Measurements from ENCODE around the gene EXPH5. TPM values are rescaled to one million over a fixed set of nuclear protein-coding genes. Genes with fewer than 3 reads are reported as not detected.

EXPH5 gene
- total and polyA plus RNA-seq, 9 of the 15 experiments (the other 6 are each of a cell fraction or from before 2014, with no cell fraction given): 1.3 to 8.5 (median 4.8) TPM

DNA sequence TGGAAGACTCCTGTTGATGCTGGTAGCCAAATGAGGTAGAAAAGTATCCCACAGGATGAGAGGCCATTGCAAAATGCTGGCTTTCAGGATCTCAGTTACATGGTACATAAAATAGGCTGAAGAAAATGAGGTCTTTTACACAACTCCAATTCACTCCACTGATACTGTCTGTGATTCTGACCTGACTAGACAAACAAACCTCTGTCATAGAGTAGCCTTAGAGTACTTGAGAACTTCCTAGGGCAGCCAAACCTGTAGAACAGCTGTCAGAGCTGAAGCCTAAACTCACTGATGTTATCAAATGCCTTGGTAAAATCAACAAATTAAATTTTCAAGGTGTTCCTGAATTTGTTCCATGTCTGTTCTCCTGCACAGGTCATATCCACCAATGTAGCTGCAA, 69.1 kb downstream of the EXPH5 start:
- no peak for FAIRE-seq
- H3K4me3 ChIP-seq: no peak overlapping the region

DNA sequence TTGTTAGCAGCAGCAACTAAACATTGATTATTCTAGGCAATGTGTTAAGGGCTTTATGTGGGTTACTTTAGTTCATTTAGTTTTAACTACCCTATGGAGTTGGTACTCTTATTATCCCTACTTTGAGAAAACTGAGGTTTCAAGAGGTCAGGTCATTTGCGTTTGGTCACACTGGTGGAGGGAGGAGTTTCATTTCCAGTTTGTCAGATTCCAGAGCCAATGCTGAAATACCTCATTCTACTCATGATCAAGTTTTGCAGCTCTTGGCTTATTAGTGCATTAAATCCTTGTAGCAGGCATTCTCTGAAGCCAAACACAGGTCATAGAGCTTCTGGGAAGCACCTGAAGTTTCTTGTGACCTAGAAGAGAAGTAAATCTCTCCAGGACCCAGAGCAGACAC, 71.2 kb downstream of the EXPH5 start:
- intact Hi-C loops (cut with micrococcal nuclease): no loop called here
- TF ChIP-seq FOXJ3 (CRISPR knock-in tag; IDR thresholded peaks at IDR 0.05): no peak
- no peak for TF ChIP-seq ATF7 (IDR thresholded peaks at IDR 0.05)
- TF ChIP-seq ZNF507 (tag; conservative IDR thresholded peaks at IDR 0.05): no peak
- no peak for TF ChIP-seq HLTF (IDR thresholded peaks at IDR 0.05)
- TF ChIP-seq TCF7 (IDR thresholded peaks at IDR 0.05; ENCODE audit: borderline replicate concordance): no peak
- TF ChIP-seq, protein P1, sequence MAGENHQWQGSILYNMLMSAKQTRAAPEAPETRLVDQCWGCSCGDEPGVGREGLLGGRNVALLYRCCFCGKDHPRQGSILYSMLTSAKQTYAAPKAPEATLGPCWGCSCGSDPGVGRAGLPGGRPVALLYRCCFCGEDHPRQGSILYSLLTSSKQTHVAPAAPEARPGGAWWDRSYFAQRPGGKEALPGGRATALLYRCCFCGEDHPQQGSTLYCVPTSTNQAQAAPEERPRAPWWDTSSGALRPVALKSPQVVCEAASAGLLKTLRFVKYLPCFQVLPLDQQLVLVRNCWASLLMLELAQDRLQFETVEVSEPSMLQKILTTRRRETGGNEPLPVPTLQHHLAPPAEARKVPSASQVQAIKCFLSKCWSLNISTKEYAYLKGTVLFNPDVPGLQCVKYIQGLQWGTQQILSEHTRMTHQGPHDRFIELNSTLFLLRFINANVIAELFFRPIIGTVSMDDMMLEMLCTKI (IDR thresholded peaks at IDR 0.05; ENCODE audit: partially characterized antibody): no peak
- TF ChIP-seq, protein P2, sequence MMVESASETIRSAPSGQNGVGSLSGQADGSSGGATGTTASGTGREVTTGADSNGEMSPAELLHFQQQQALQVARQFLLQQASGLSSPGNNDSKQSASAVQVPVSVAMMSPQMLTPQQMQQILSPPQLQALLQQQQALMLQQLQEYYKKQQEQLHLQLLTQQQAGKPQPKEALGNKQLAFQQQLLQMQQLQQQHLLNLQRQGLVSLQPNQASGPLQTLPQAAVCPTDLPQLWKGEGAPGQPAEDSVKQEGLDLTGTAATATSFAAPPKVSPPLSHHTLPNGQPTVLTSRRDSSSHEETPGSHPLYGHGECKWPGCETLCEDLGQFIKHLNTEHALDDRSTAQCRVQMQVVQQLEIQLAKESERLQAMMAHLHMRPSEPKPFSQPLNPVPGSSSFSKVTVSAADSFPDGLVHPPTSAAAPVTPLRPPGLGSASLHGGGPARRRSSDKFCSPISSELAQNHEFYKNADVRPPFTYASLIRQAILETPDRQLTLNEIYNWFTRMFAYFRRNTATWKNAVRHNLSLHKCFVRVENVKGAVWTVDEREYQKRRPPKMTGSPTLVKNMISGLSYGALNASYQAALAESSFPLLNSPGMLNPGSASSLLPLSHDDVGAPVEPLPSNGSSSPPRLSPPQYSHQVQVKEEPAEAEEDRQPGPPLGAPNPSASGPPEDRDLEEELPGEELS (CRISPR knock-in tag; IDR thresholded peaks at IDR 0.05; ENCODE audit: borderline replicate concordance): no peak
- TF ChIP-seq, protein P3, sequence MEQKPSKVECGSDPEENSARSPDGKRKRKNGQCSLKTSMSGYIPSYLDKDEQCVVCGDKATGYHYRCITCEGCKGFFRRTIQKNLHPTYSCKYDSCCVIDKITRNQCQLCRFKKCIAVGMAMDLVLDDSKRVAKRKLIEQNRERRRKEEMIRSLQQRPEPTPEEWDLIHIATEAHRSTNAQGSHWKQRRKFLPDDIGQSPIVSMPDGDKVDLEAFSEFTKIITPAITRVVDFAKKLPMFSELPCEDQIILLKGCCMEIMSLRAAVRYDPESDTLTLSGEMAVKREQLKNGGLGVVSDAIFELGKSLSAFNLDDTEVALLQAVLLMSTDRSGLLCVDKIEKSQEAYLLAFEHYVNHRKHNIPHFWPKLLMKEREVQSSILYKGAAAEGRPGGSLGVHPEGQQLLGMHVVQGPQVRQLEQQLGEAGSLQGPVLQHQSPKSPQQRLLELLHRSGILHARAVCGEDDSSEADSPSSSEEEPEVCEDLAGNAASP (IDR thresholded peaks at IDR 0.05): no peak
- TF ChIP-seq, protein P4, sequence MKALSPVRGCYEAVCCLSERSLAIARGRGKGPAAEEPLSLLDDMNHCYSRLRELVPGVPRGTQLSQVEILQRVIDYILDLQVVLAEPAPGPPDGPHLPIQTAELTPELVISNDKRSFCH (CRISPR knock-in tag; IDR thresholded peaks at IDR 0.05): no peak
- TF ChIP-seq, protein P4 (tag; IDR thresholded peaks at IDR 0.05): no peak

More for the DNA sequence above, 69.1 kb downstream of the EXPH5 start:
- ChIA-PET POLR2A (no interaction called here), CTCF (ENCODE audit: low intra/inter-chr PET ratio) (no interaction called here)
- in situ Hi-C loops (cut with MboI): no loop called here
- Histone ChIP-seq H3K4me2 (ENCODE audit: insufficient read depth, low read length) (no peak overlapping the region), H2AFZ (ENCODE audit: low read depth, low read length) (no peak overlapping the region), H3K4me1 (replicated peaks in 1 of 2; ENCODE audit: control insufficient read depth in 2 of 2, insufficient read depth in 2 of 2, low read length in 2 of 2) (peaks cover 0 to 5% of the 10 kb centered on the region in 2 experiments; a peak in 3 of 5 replicates), H3K9me1 (ENCODE audit: control insufficient read depth, insufficient read depth, low read length) (no peaks in the 10 kb centered on the region), H4K20me1 (replicated peaks; ENCODE audit: control insufficient read depth, insufficient read depth, low read length) (no peaks in the 10 kb centered on the region), H3K27me3 (ENCODE audit: control insufficient read depth in 2 of 2, insufficient read depth in 2 of 2, low read length in 2 of 2) (no peaks in the 10 kb centered on the region), H3K79me2 (ENCODE audit: control insufficient read depth, insufficient read depth, low read length) (no peaks in the 10 kb centered on the region), H3K27ac (ENCODE audit: extremely low read depth, low read depth, low read length) (no peak overlapping the region), H3K9ac (ENCODE audit: insufficient read depth in 1 of 2, low read depth in 2 of 2, low read length in 2 of 2) (no peak overlapping the region), H3K36me3 (ENCODE audit: control insufficient read depth, insufficient read depth, low read length) (peaks cover 6% of the 10 kb centered on the region; the same call in 2 of the 3 replicates), H3K9me3 (replicated peaks; ENCODE audit: control insufficient read depth, insufficient read depth, low read depth, low read length) (no peaks in the 10 kb centered on the region)
- no peak for TF ChIP-seq ELF2 (CRISPR knock-in tag; IDR thresholded peaks at IDR 0.05)
- no peak for TF ChIP-seq TCFL5 (CRISPR knock-in tag; conservative IDR thresholded peaks at IDR 0.05)
- TF ChIP-seq ZNF146 (CRISPR knock-in tag; IDR thresholded peaks at IDR 0.05; ENCODE audit: unreplicated experiment): no peak
- TF ChIP-seq BCL6 (CRISPR knock-in tag; IDR thresholded peaks at IDR 0.05): no peak
- no peak for TF ChIP-seq NFRKB (IDR thresholded peaks at IDR 0.05; ENCODE audit: low read depth)
- TF ChIP-seq ZKSCAN1 (IDR thresholded peaks at IDR 0.05; ENCODE audit: low read depth, low read length): no peak
- no peak for TF ChIP-seq ZNF830 (CRISPR knock-in tag; IDR thresholded peaks at IDR 0.05)
- no peak for TF ChIP-seq RB1 (IDR thresholded peaks at IDR 0.05; ENCODE audit: low read depth)
- no TSS peak for BruUV-seq (replicated peaks)
- DNase-seq (ENCODE audit: extremely low read depth in 1 of 4, low spot score in 3 of 4): no peak
- intact Hi-C loops (cut with micrococcal nuclease): no loop called here
- no peak for ATAC-seq

More for the DNA sequence above, 71.2 kb downstream of the EXPH5 start:
- Histone ChIP-seq H3K9me1 (ENCODE audit: control insufficient read depth, insufficient read depth, low read length) (no peaks in the 10 kb centered on the region), H3K36me3 (ENCODE audit: control insufficient read depth, insufficient read depth, low read length) (peaks cover 6% of the 10 kb centered on the region; the same call in 2 of the 3 replicates), H3K4me2 (ENCODE audit: insufficient read depth, low read length) (no peak overlapping the region), H3K9me3 (replicated peaks; ENCODE audit: control insufficient read depth, insufficient read depth, low read depth, low read length) (no peaks in the 10 kb centered on the region), H3K27ac (ENCODE audit: extremely low read depth, low read depth, low read length) (no peak overlapping the region), H3K27me3 (ENCODE audit: control insufficient read depth in 2 of 2, insufficient read depth in 2 of 2, low read length in 2 of 2) (no peaks in the 10 kb centered on the region), H3K9ac (ENCODE audit: insufficient read depth in 1 of 2, low read depth in 2 of 2, low read length in 2 of 2) (no peak overlapping the region), H4K20me1 (replicated peaks; ENCODE audit: control insufficient read depth, insufficient read depth, low read length) (no peaks in the 10 kb centered on the region), H3K4me1 (replicated peaks in 1 of 2; ENCODE audit: control insufficient read depth in 2 of 2, insufficient read depth in 2 of 2, low read length in 2 of 2) (peaks cover 0 to under 1% of the 10 kb centered on the region in 2 experiments; a peak in 1 of 5 replicates), H3K79me2 (ENCODE audit: control insufficient read depth, insufficient read depth, low read length) (no peaks in the 10 kb centered on the region), H2AFZ (ENCODE audit: low read depth, low read length) (no peak overlapping the region), H3K4me3 (no peak overlapping the region)
- in situ Hi-C loops (cut with MboI): no loop called here
- FAIRE-seq: no peak
- ChIA-PET CTCF (ENCODE audit: low intra/inter-chr PET ratio) (no interaction called here), POLR2A (no interaction called here)
- no peak for ATAC-seq
- 36% methylated on average over 1 of the region's 1 CpG for WGBS (ENCODE audit: insufficient coverage, low coverage, missing lambda C conversion rate)
- no TSS peak for BruUV-seq (replicated peaks)
- no peak for DNase-seq (ENCODE audit: extremely low read depth in 1 of 4, low spot score in 3 of 4)
